HG02759 (cell line): Measurements from ENCODE around the gene SDK1.

Experiments
- ATAC-seq: cut with Tn5 transposase; IDR thresholded peaks from one replicate; pipeline ENCODE4 v1.9.1; 2021; ENCODE audit warnings: mild to moderate bottlenecking, moderate library complexity; ENCODE audit not compliant: unreplicated experiment

Gene SDK1

GRCh38 chr7:4179688-4180380 lies 878.8 kb downstream of the SDK1 start:
- ATAC-seq, result no peak

- ATAC-seq, result no peak
These were observed 880.4 kb downstream of the SDK1 start for GRCh38 chr7:4181446-4181845.

- no peak for ATAC-seq
These were observed 881.7 kb downstream of the SDK1 start for GRCh38 chr7:4182605-4183300.

GRCh38 chr7:4184653-4185052 lies 883.6 kb downstream of the SDK1 start:
- no peak for ATAC-seq

GRCh38 chr7:4185136-4185535 lies 884.1 kb downstream of the SDK1 start:
- no peak for ATAC-seq

GRCh38 chr7:4185721-4186512 lies 884.9 kb downstream of the SDK1 start:
- no peak for ATAC-seq

GRCh38 chr7:4186513-4186780 lies 885.4 kb downstream of the SDK1 start:
- ATAC-seq, result no peak

- ATAC-seq, result no peak
These were observed 887.6 kb downstream of the SDK1 start for GRCh38 chr7:4188651-4189050.

- no peak for ATAC-seq
These were observed 888.1 kb downstream of the SDK1 start for GRCh38 chr7:4189131-4189570.

GRCh38 chr7:4190010-4190981 lies 889.2 kb downstream of the SDK1 start:
- no peak for ATAC-seq

- ATAC-seq, result no peak
These were observed 890.0 kb downstream of the SDK1 start for GRCh38 chr7:4191046-4191445.

- ATAC-seq, result no peak
These were observed 890.5 kb downstream of the SDK1 start for GRCh38 chr7:4191525-4191924.

GRCh38 chr7:4195660-4196059 lies 894.6 kb downstream of the SDK1 start:
- ATAC-seq, result no peak

- ATAC-seq, result no peak
These were observed 895.2 kb downstream of the SDK1 start for GRCh38 chr7:4196121-4196819.

- ATAC-seq, result no peak
These were observed 897.2 kb downstream of the SDK1 start for GRCh38 chr7:4198301-4198700.

- no peak for ATAC-seq
These were observed 899.6 kb downstream of the SDK1 start for GRCh38 chr7:4200546-4201094.

- no peak for ATAC-seq
These were observed 900.5 kb downstream of the SDK1 start for GRCh38 chr7:4201566-4201965.

GRCh38 chr7:4202154-4202736 lies 901.2 kb downstream of the SDK1 start:
- no peak for ATAC-seq

- no peak for ATAC-seq
These were observed 901.9 kb downstream of the SDK1 start for GRCh38 chr7:4202954-4203353.
